MG63 (cell line): ENCODE measurements around the gene NT5DC4. TPM values are rescaled to one million over a fixed set of nuclear protein-coding genes. Genes with fewer than 3 reads are reported as not detected.

Source experiments
- DNase-seq: peaks from one replicate; pipeline ENCODE4 v3.0.0-alpha.2; 2020
- H3K27me3 ChIP-seq: fragments of 250-450 bp; sonication (Bioruptor Pico); 2 replicates; pipeline ENCODE4 v1.5.1; 2020; ENCODE audit warnings: mild to moderate bottlenecking, moderate library complexity
- H3K36me3 ChIP-seq: fragments of 250-450 bp; sonication (Bioruptor Pico); 2 replicates; pipeline ENCODE4 v1.5.1; 2020; ENCODE audit warnings: mild to moderate bottlenecking, moderate library complexity
- H3K4me3 ChIP-seq: fragments of 250-450 bp; sonication (Bioruptor Pico); 2 replicates; pipeline ENCODE4 v1.5.1; 2020; ENCODE audit warnings: mild to moderate bottlenecking, moderate library complexity
- H3K9me3 ChIP-seq: fragments of 250-450 bp; sonication (Bioruptor Pico); 2 replicates; pipeline ENCODE4 v1.5.1; 2020; ENCODE audit warnings: mild to moderate bottlenecking, moderate library complexity
- total RNA-seq: library from RNA; depleted of rRNA; stranded (reverse); fragments of >200 nt; shearing (Covaris generic); gene quantifications from 2 replicates; pipeline ENCODE4 v1.2.3, GENCODE V29; 2014; ENCODE audit warnings: low replicate concordance; rRNA removed

NT5DC4 gene
- total RNA-seq = not detected in 2 replicates

DNA sequence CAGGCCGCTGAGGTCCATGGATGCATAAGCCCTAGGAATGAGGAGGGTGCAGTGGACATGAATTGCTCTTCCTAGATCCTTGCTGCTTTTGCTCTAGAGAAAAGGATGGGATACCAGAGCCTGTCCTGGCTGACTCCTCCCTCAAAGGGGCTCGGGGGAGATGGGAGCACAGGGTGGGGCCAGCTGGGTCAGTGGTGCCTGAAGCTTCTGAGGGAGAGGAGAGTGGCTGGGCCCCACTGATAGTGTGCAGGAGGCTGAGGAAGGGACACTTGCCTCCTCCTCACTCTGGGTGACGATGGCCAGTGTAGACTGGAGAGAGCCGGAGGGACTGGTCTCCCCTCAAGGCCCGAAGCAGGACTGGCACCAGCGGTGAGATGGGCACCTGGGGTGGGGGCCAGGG is at the start of gene NT5DC4:
NT5DC4 (plus strand) TSS at position 236 of the 400 bp plus-strand sequence; CDS start at position 296, 60 bp downstream.
- no peak for DNase-seq
- no peak within 1 kb of the TSS for H3K4me3 ChIP-seq
- H3K36me3 ChIP-seq = no peaks in the 10 kb centered on the region
- no peaks in the 10 kb centered on the region for H3K9me3 ChIP-seq
- H3K27me3 ChIP-seq = no peaks in the 10 kb centered on the region

GRCh38 chr2:112671801-112672200 is 49.0 kb upstream of the NT5DC4 start:
- Histone ChIP-seq H3K4me3 (no peak overlapping the region), H3K27me3 (no peaks in the 10 kb centered on the region), H3K9me3 (no peaks in the 10 kb centered on the region), H3K36me3 (peaks cover 20% of the 10 kb centered on the region)
- DNase-seq = no peak

GRCh38 chr2:112673008-112673407 is 47.8 kb upstream of the NT5DC4 start:
- no peaks in the 10 kb centered on the region for H3K9me3 ChIP-seq
- no peak for DNase-seq
- no peak overlapping the region for H3K4me3 ChIP-seq
- no peaks in the 10 kb centered on the region for H3K27me3 ChIP-seq
- H3K36me3 ChIP-seq = peaks cover 11% of the 10 kb centered on the region; the same call in 1 of the 2 replicates

- no peaks in the 10 kb centered on the region for H3K27me3 ChIP-seq
- H3K4me3 ChIP-seq = no peak overlapping the region
- H3K9me3 ChIP-seq = no peaks in the 10 kb centered on the region
- no peak for DNase-seq
- H3K36me3 ChIP-seq = peaks cover 6% of the 10 kb centered on the region; the same call in 1 of the 2 replicates
Observed at GRCh38 chr2:112674229-112674628, 46.6 kb upstream of the NT5DC4 start.

DNA sequence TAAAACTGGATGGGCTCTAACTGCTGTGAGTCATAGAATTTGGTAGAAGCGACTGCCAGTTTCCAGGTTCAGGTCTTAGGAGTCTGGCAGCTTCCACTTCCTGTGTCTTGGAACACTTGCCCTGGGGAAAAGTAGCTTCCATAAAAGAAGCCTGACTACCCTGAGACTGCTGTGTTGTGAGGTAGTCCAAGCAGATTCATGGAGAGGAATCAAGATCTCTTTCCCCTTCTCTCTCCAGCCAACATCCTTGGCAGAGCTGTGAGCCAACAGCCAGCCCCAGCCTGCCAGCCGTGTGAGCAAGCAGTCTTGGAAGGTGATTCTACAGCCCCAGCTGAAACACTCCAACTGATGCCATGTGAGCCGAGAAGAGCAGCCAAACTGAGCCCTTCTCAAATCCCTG is 41.3 kb upstream of the NT5DC4 start:
- peak; percentile 95 for DNase-seq
- no peaks in the 10 kb centered on the region for H3K27me3 ChIP-seq
- H3K9me3 ChIP-seq = no peaks in the 10 kb centered on the region
- H3K36me3 ChIP-seq = no peaks in the 10 kb centered on the region
- H3K4me3 ChIP-seq = no peak overlapping the region

DNA sequence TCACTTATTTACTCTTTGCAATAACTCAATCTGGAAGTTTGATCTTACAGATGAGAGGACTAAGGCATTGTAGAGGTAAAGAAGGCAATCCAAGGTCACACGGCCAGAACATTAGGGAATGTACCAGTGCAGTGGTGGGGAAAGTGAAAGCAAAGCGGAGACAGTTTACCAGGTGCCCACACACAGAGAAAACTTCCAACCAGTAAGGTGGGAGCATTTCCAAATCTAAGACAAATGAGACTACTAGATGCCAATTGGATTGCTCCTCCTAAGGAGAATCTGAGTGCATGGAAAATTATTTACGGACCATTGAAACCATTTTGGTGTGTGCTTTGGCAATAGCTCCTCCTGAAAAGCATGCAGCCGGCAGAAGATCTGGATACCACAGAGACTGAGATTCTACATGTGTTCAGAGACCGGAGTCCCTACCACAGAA is 40.1 kb upstream of the NT5DC4 start:
- Histone ChIP-seq H3K9me3 (no peaks in the 10 kb centered on the region), H3K27me3 (no peaks in the 10 kb centered on the region), H3K4me3 (0 out of 2 replicates have a peak overlapping the region, but pooled peaks have one; percentile 5), H3K36me3 (no peaks in the 10 kb centered on the region)
- peak; percentile 24 for DNase-seq

- Histone ChIP-seq H3K36me3 (no peaks in the 10 kb centered on the region), H3K9me3 (no peaks in the 10 kb centered on the region), H3K27me3 (no peaks in the 10 kb centered on the region), H3K4me3 (no peak overlapping the region)
- DNase-seq = no peak
Observed at GRCh38 chr2:112682101-112682500, 38.7 kb upstream of the NT5DC4 start.

GRCh38 chr2:112683550-112684414 is 37.0 kb upstream of the NT5DC4 start:
- H3K9me3 ChIP-seq = no peaks in the 10 kb centered on the region
- H3K36me3 ChIP-seq = no peaks in the 10 kb centered on the region
- no peaks in the 10 kb centered on the region for H3K27me3 ChIP-seq
- DNase-seq = no peak
- H3K4me3 ChIP-seq = no peak overlapping the region

DNA sequence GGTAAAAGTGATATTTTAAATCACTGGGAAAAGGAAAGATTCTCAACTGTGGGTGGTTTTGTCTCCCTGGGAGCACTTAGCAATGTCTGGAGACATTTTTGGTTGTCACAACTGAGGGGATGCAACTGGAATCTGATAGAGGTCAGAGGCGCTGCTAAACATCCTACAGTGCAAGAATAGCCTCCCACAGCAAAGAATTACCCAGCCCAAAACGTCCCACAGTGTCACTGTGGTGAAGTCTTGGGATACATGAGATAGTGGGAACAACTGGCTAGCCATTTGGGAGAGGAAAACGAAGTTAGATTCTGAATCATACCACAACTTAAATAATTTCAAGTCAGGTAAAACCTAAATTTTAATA is 36.4 kb upstream of the NT5DC4 start:
- no peaks in the 10 kb centered on the region for H3K9me3 ChIP-seq
- no peak overlapping the region for H3K4me3 ChIP-seq
- DNase-seq = no peak
- no peaks in the 10 kb centered on the region for H3K36me3 ChIP-seq
- H3K27me3 ChIP-seq = no peaks in the 10 kb centered on the region

- Histone ChIP-seq H3K4me3 (no peak overlapping the region), H3K36me3 (no peaks in the 10 kb centered on the region), H3K27me3 (no peaks in the 10 kb centered on the region), H3K9me3 (no peaks in the 10 kb centered on the region)
- no peak for DNase-seq
Observed at GRCh38 chr2:112685271-112685884, 35.4 kb upstream of the NT5DC4 start.

DNA sequence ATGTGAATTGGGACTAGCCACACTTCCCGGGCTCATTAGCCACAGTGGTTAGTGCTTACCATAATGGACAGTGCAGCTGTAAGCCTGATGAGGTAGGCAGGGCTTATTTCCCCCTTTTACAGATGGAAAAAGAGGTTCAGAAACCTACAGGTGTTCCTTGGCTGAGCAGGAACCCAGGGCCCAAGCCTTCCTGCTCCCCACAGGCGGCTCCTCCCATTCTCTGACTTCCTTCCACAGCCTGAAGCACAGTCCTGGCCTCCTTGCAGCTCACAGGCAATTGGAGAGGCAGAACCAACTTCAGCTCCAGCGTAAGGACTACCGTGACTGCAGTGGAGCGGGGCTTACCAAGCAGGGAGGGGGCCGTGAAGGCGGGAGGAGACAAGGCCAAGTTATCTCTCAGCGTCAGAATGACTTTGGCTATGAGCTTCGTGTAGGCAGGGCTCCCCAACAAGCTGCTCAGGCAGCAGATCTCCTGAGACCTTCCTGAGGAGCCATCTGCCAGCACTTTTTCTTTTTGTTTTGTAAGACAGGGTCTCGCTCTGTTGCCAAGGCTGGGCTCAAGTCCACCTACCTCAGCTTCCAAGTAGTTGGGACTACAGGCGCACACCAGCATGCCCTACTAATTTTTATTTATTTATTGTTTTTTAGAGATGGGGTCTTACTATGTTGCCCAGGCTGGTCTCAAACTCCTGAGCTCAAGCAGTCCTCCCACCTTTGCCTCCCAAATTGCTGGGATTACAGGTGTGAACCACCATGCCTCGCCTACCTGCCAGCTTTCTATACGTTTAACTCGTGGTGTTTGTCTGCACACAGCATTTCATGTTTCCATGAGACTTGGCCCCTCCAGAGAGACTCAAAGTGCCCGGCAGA is 34.2 kb upstream of the NT5DC4 start:
- no peaks in the 10 kb centered on the region for H3K9me3 ChIP-seq

DNA sequence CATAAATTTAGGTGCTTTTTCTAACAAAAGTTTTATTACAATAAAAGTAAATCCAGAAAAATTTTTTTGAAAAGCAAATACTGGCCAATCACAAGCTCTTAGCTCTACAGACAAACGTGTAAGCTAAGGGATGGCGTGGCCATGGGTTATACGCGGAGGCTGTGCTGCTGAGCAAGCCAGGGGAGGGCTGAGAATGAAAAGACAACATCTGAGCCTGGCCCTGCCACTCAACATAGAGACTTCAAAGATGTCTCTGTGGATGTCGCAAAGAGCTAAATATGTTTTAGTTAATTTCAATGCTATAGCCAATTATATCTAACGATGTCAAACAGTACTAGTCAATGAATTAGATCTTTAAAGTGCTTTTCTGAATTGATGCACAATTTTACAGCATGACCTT is 33.3 kb upstream of the NT5DC4 start:
- Histone ChIP-seq H3K9me3 (no peaks in the 10 kb centered on the region), H3K36me3 (no peaks in the 10 kb centered on the region), H3K4me3 (no peak overlapping the region), H3K27me3 (no peaks in the 10 kb centered on the region)
- no peak for DNase-seq

More for the DNA sequence above, 34.2 kb upstream of the NT5DC4 start:
- Histone ChIP-seq H3K36me3 (no peaks in the 10 kb centered on the region), H3K27me3 (no peaks in the 10 kb centered on the region), H3K4me3 (no peak overlapping the region)
- DNase-seq = no peak

DNA sequence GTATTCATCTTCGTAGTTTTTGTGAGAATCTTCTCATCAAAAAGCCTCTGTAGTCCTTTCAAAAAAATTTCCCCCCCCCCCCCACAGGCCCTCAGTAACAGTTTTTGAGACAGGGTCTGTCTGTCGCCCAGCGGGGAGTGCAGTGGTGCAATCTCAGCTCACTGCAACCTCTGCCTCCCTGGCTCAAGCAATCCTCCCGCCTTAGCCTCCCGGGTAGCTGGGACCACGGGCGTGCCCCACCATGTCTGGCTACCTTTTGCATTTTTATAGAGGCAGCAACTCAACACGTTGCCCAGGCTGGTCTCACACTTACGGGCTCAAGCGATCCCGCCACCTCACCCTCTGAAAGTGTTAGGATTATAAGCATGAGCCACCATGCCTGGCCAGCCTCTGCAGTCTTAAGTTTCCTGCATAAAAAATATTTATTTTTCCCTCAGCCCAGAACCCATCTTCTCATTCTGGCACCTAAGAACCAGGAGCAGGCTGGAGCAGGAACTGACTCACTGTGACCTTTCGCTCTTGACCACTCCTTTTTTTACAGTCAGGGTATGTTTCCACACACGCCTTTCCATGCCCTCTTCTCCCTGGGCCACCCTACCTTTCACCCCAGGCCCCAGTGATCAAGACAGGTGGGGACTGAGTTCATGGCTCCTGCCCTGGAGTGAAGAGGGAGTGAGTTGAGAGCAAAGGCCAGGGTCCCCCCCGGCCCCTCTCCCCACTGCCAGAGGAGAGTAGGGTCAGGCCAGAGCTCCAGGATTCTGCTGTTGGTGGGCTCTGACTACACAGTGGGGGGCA is 32.5 kb upstream of the NT5DC4 start:
- Histone ChIP-seq H3K9me3 (no peaks in the 10 kb centered on the region), H3K4me3 (no peak overlapping the region), H3K36me3 (no peaks in the 10 kb centered on the region), H3K27me3 (no peaks in the 10 kb centered on the region)
- peak; percentile 63 for DNase-seq

- H3K4me3 ChIP-seq = no peak overlapping the region
Observed at GRCh38 chr2:112690853-112691401, 29.9 kb upstream of the NT5DC4 start.

DNA sequence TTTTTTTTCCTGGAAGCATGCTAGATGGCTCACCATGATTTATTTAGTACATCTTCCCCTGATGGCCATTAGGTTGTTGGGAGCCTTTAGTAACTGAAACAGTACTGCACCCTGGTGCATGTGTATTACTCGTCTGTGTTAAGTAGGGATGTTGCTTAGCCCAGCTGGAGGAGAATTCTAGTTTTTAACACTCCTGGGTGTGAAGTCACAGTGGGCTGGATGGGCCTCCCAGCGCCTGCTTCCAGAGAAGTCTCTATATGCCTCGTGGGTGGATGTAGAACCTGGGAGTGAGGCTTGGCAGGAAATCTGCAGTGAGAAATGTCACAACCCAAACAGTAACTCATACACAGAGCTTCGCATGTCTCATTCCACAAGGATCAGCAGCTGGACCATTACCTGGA is 28.9 kb upstream of the NT5DC4 start:
- peak; percentile 20 for DNase-seq
- Histone ChIP-seq H3K4me3 (no peak overlapping the region), H3K36me3 (no peaks in the 10 kb centered on the region), H3K27me3 (no peaks in the 10 kb centered on the region), H3K9me3 (no peaks in the 10 kb centered on the region)

More at GRCh38 chr2:112690853-112691401, 29.9 kb upstream of the NT5DC4 start:
- H3K9me3 ChIP-seq = no peaks in the 10 kb centered on the region
- DNase-seq = peak; percentile 44
- no peaks in the 10 kb centered on the region for H3K36me3 ChIP-seq
- no peaks in the 10 kb centered on the region for H3K27me3 ChIP-seq

DNA sequence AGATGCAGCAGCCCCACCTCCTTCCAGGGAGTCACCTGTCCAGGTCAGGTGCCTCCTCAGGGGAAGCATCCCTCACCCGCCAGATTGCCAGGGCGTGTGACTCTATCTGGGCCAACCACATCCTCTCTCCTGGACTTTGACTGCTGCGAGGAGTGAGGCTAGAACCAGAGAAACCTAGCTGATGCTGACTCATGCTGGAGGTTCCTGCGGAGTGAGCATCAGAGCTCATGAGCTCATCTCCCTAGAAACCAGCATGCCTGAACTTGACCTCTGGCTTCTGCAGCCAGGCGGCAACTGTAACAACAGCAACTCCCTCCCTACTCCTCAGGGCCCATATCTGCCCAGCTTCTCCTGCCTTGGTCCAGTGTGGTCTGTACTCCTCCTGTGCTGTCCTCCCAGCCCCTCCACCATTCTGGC is 28.3 kb upstream of the NT5DC4 start:
- peak; percentile 94 for DNase-seq
- H3K36me3 ChIP-seq = no peaks in the 10 kb centered on the region
- no peak overlapping the region for H3K4me3 ChIP-seq
- no peaks in the 10 kb centered on the region for H3K9me3 ChIP-seq
- no peaks in the 10 kb centered on the region for H3K27me3 ChIP-seq
